ENCODE data around the gene GOLGB1. TPM values are rescaled to one million over a fixed set of nuclear protein-coding genes. Genes with fewer than 3 reads are reported as not detected.

GOLGB1 gene
- polyA plus RNA-seq, 3 donors: 78.3 to 90.9 (median 81.7) TPM

- DNase-seq (ENCODE audit: low read depth in 3 of 3, low spot score in 2 of 3): no peak
Observed at GRCh38 chr3:121642601-121643314, 106.8 kb downstream of the GOLGB1 start.

- DNase-seq (ENCODE audit: low read depth in 3 of 3, low spot score in 2 of 3): no peak
Observed at GRCh38 chr3:121641127-121641526, 108.4 kb downstream of the GOLGB1 start.

- no peak for DNase-seq (ENCODE audit: low read depth in 3 of 3, low spot score in 2 of 3)
Observed at GRCh38 chr3:121637922-121638321, 111.6 kb downstream of the GOLGB1 start.

- no peak for DNase-seq (ENCODE audit: low read depth in 3 of 3, low spot score in 2 of 3)
Observed at GRCh38 chr3:121630355-121630754, 119.2 kb downstream of the GOLGB1 start.

GRCh38 chr3:121629601-121630000 lies 119.9 kb downstream of the GOLGB1 start:
- no peak for DNase-seq (ENCODE audit: low read depth in 3 of 3, low spot score in 2 of 3)

GRCh38 chr3:121627622-121628021 lies 121.9 kb downstream of the GOLGB1 start:
- DNase-seq (ENCODE audit: low read depth in 3 of 3, low spot score in 2 of 3): no peak

- no peak for DNase-seq (ENCODE audit: low read depth in 3 of 3, low spot score in 2 of 3)
Observed at GRCh38 chr3:121627211-121627610, 122.3 kb downstream of the GOLGB1 start.

- no peak for DNase-seq (ENCODE audit: low read depth in 3 of 3, low spot score in 2 of 3)
Observed at GRCh38 chr3:121626495-121626894, 123.0 kb downstream of the GOLGB1 start.

GRCh38 chr3:121624147-121624899 lies 125.2 kb downstream of the GOLGB1 start:
- no peak for DNase-seq (ENCODE audit: low read depth in 3 of 3, low spot score in 2 of 3)

- DNase-seq (ENCODE audit: low read depth in 3 of 3, low spot score in 2 of 3): no peak
Observed at GRCh38 chr3:121621491-121621890, 128.1 kb downstream of the GOLGB1 start.

GRCh38 chr3:121619691-121620090 lies 129.8 kb downstream of the GOLGB1 start:
- DNase-seq (ENCODE audit: low read depth in 3 of 3, low spot score in 2 of 3): no peak

Other genes starting within 250 kb of the GOLGB1 start
- gene POLQ, start 203.8 kb downstream of the GOLGB1 start, polyA plus RNA-seq (ENCODE audit: insufficient read length in 3 of 3): 1 to 10 TPM; 4.9 to 6.8 (median 5.9) TPM
- gene ARGFX, start 181.8 kb downstream of the GOLGB1 start, polyA plus RNA-seq (ENCODE audit: insufficient read length in 3 of 3): not detected
- under 1 TPM; 0.03 to 0.07 (median 0.06) TPM for gene FBXO40, start 156.4 kb downstream of the GOLGB1 start, polyA plus RNA-seq (ENCODE audit: insufficient read length in 3 of 3)
- gene HCLS1, start 88.8 kb downstream of the GOLGB1 start, polyA plus RNA-seq (ENCODE audit: insufficient read length in 3 of 3): 1 to 10 TPM; 7.3 to 8.0 (median 7.4) TPM
- 10 to 100 TPM; 32.9 to 45.4 (median 34.1) TPM for gene IQCB1, start 85.3 kb upstream of the GOLGB1 start, polyA plus RNA-seq (ENCODE audit: insufficient read length in 3 of 3)
- 10 to 100 TPM in 1 of 3 donors, 1 to 10 TPM in 2; 9.3 to 10.3 (median 9.4) TPM for gene EAF2, start 85.5 kb upstream of the GOLGB1 start, polyA plus RNA-seq (ENCODE audit: insufficient read length in 3 of 3)
- gene SLC15A2, start 144.7 kb upstream of the GOLGB1 start, polyA plus RNA-seq (ENCODE audit: insufficient read length in 3 of 3): 10 to 100 TPM in 1 of 3 donors, 1 to 10 TPM in 2; 9.0 to 13.6 (median 9.8) TPM